ENCODE results near the gene TMEM229A. TPM values are rescaled to one million over a fixed set of nuclear protein-coding genes. Genes with fewer than 3 reads are reported as not detected.
"Not testable (repeated sequence)": the region's sequence is repeated elsewhere in the genome, so short reads cannot be mapped to it uniquely, and the experiment has no call there.

Gene TMEM229A
- not detected in 2 replicates for total RNA-seq

DNA sequence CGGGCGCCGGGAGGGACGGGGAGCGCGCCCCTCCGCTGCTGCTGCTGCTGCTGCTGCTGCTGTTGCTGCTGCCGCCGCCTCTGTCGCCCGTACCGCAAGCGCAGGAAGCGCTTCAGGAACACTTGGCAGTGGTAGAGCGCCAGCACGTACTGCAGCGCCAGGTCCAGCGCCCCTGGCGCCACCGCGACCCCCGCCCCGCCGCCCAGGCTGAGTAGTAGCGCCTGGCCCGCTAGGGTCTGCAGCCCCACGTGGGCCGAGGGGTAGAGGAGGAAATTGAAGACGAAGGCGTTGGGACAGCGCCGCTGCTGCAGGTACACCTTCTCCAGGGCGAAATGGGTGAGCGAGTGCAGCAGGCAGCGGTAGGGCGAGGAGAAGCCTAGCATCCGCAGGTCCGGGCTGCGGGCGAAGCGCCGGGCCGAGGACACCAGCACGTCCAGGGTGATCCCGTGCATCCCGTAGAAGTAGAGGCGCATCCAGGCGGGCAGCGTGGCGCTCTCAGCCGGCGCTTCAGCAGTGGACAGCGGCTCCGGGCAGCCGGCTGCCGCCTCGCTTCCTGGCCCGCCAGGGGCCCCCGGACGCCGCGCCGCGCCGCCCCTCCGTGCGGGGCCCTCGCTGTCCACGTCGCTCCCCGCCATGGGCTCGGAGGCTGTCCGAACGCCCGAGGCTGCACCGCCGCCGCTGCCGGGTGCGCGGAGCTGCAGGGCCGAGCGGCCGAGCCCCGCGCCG lies at the start of gene TMEM229A:
Gene TMEM229A (minus strand): TSS at position 699 of the 726 bp plus-strand sequence. CDS start 64 bp downstream, at position 635.
- intact Hi-C loops (cut with micrococcal nuclease): no loop called here

DNA sequence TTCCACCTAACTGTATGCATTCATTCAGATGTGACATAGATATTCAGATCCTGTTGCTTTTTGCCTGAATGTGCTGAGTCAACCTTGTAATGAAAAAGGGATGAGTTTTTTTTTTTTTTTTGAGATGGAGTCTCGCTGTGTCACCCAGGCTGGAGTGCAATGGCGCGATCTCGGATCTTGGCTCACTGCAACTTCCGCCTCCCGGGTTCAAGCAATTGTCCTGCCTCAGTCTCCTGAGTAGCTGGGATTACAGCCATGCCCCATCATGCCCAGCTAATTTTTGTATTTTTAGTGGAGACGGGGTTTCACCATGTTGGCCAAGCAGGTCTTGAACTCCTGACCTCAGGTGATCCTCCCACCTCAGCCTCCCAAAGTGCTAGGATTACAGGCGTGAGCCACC lies 49.4 kb upstream of the TMEM229A start:
- intact Hi-C loops (cut with micrococcal nuclease): not testable (repeated sequence)

DNA sequence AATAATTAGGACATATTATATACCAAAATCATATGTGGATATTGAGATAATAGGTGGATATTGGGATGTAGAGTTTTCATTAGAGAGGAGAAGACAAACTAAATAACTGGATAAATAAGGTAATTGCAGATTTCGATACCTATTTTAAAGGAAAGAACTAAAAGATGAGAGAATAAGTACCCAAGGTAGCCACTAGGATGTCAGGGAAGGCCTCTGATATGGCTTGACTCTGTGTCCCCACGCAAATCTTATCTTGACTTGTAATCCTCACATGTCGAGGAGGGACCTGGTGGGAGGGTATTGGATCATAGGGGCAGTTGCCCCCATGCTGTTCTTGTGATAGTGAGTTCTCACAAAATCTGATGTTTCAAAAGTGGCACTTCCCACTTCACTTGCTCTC lies 44.7 kb upstream of the TMEM229A start:
- intact Hi-C loops (cut with micrococcal nuclease): no loop called here

DNA sequence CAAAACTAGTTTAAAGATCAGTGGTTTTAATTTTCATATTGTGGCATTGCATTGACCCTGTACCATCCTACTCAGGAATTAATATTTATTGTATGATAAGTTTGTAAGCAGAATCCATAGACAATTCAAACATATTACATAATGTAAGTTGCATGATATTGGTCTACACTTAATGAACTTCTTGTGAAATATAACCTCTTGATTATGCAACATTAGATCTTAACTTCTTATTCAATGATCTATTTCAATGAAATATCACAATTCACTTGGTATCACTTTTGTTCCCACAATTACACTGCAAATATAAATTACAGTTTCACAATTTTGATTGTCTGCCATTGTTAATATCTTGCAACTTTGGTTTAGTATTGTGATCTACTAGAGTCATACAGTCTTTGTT lies 44.0 kb upstream of the TMEM229A start:
- intact Hi-C loops (cut with micrococcal nuclease): no loop called here

DNA sequence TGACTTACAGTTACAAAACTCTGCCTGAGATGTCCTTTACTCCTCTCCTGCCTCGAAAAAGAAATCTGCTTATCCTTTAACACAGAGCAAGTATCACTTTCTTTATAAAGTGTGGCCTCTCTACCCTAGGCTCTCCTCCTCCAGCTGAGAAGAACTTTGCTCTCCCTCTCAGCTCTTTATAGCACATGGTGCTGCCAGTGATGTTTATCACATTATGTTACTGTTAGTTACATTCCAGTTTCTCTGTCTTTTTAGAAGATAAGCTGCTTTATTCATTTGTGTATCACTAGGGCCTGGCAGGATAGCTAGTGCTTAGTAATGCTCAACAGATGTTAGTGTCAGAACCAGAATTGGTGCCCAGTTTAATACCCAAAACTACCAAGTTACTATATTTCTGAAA lies 41.1 kb upstream of the TMEM229A start:
- intact Hi-C loops (cut with micrococcal nuclease): no loop called here

DNA sequence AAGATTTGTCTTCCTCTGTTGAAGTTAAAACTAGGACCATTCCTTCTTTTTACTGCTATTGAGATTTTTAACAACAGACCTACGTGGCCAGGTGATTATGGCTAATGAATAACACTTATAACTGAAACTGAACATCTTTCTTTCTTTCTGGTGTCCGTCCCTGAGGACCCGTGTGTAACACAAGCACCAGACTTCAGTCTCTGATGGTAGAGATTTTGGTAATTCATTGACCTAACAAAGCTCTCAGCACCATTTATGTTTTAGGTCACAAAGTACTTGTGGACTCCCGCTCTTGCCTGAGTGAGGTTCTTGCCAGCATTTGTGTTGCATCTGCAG lies 40.4 kb upstream of the TMEM229A start:
- intact Hi-C loops (cut with micrococcal nuclease): no loop called here

DNA sequence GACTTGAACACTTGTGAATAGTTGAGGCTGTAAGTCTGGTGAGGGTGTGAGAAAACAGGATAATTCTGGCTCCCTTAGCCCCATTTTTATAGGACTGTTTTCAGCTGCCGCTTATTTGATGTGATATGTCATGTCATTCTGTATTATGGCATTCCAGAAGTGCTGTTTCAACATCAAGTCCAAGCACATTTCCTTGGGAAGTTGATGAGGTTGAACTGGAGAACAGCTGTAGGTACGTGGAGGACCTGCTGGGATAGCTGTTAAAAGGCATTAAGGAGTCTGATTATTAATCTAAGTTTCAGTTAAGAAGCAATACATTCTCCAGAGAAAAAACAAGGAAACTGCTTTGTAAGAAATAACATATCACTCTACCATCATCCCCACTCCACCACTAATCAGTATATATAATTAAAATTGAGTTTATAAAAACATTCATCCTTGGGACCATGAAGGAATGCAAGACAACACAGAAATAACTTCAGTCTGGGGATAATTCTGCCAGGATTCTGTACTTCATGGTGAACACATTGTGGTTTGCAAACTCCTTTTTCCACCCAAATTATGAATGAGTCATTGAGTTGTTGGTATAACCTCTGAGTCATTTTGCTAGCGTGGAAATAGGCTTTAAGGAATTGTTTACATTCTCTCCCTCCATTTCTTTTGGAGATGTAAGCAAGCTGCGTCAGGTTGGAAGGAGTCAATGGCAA lies 39.9 kb upstream of the TMEM229A start:
- intact Hi-C loops (cut with micrococcal nuclease): no loop called here

DNA sequence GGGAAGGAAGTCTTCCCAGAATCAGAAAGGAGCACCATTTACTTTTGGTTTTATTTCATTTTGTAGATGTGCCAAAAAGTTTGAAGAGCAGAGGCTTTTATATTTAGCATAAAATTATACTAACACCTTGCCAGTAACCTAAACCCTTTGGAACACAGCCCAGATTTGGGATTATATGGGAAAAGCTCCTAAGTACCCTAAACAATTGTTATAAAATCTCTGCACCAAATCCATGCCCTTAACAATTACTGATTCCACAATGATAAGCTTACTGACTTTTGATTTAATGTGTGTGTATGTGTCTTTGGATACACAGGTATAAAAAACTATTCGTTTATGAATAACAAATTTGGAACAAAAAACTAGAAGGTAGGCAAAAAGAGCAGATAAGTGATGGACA lies 39.0 kb upstream of the TMEM229A start:
- intact Hi-C loops (cut with micrococcal nuclease): no loop called here

DNA sequence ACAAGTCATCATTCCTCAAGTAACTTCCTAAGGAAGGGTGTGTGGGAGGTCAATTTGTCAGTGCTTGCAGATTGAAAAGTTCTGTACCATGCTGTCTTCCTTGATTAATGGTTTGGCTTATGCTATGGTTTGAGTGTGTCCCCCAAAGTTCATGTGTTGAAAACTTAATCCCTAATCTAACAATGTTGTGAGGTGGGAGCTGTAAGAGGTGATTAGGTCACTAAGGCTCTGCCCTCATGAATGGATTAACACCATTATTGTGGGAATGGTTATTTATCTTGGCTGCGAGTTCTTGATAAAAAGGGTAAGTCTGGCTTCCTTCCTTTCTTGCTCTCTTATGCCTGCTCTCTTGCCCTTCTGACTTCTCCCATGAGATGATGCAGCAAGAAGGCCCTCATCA lies 29.3 kb upstream of the TMEM229A start:
- intact Hi-C loops (cut with micrococcal nuclease): no loop called here

DNA sequence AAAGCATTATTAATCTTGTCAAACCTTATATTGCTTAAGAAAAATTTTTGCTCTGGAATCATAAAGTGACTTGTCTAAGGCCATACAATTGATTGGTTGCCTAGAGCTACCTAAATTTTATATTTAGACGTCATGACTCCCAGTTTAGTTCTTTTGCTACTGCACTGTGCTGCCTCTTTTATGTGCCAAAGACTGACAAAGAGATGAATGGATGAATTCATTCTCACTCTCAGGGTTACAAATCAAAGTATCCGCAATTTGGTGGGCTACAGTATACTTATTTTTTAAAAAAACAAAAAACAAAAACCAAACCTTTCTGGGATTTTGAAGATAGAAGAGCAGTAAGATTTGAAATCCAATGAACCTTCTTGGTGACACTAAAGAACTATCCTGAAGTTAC lies 27.7 kb upstream of the TMEM229A start:
- intact Hi-C loops (cut with micrococcal nuclease): no loop called here

DNA sequence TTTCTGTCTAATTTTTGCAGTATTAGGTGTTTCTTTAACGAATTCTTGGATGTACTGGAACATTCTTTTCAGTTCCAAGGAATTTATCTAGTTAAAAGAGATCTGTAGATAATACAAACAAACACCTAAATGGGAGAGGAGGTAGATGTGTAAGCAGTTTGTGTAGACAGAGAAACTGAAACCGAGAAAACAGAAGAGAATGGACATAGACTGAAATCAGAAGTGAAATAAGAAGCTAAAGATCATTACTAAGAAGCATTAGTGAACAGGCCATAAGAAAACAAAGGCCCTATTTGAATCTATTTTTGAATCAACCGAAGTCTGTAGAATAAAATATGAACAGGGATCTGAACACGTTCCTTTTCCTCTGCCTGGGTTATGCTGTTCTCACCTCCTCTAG lies 26.5 kb upstream of the TMEM229A start:
- intact Hi-C loops (cut with micrococcal nuclease): no loop called here

DNA sequence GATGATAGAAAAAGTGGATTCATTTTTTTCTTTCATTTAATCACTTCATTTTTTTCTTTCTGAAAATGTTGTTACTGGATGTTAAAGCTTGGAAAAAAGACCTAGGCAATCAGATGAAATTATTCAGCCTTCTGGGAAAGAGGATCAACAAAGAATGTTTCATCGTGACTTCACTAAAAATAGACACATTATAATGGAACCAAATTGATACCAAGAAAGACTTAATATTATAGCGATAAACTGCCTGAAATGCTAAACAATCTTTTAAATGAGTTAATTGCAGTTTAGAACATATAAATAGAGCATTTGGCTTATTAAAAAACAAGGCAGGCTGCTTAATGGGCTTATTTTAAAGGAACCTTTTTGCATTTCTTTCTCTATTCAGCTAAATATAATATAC lies 25.6 kb upstream of the TMEM229A start:
- intact Hi-C loops (cut with micrococcal nuclease): no loop called here

DNA sequence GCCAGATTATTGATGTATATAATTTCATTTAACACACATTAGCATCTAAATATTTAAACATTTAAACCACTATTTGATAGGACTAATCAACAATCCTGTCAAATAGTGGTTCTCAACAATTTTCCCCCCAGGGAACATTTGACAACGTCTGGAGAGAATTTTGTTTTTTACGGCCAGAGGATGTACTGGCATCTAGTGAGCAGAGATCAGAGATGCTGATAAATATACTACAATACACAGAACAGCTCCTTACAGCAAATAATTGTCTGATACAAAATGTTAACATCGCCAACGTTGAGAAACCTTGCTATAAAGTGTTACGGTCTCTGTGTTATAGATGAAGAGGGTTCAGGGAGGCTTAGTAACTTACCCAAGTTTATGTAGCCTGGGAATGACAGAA lies 25.0 kb upstream of the TMEM229A start:
- intact Hi-C loops (cut with micrococcal nuclease): no loop called here

DNA sequence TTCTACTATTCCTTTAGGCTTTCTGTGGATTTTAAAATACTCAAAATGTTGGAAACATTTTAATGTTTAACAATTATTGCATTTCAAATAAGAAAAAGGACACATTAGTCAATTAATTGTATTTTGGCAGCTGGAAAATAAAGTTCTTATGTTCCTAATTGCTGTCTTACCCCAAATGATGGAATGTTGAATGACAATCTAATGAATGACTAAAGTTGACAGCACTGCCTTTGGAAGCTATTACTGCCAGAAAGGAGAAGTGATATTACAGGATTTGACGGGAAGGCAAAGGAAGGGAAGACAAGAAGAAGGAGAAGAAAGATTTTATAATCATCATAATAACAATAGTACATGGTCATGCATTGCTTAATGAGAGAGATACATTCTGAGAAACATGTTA lies 23.4 kb upstream of the TMEM229A start:
- intact Hi-C loops (cut with micrococcal nuclease): no loop called here

DNA sequence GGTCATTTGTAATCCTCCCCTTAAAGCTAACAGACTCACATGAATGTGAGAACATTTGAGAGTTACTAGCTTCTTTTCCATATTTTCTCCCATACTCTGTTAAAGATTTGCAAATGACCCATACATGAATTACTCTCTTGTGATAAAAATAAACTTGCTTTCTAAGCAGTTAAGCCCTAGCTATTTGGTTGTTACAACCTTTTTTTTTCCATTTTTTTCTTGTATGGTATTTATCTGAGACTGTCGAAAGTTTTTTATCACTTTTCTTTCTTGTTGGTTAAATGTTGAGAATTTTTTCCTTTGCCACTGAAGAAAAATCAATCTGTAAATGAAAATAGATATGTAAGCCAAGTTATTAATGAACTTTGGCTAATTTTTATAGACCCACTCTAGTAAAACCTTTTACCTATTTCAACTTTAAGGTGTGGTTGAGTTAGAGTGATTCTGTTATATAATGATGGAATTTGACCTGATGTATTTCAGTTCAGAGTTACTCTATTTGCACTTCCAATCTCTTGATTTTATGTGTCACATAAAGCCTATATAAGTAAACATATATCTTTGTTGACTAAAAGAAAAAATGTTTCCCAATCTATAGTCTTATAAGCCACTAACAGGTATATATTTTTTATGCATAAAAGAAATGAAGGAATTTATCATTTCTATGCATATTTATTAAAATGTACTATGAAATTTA lies 19.0 kb upstream of the TMEM229A start:
- intact Hi-C loops (cut with micrococcal nuclease): no loop called here

DNA sequence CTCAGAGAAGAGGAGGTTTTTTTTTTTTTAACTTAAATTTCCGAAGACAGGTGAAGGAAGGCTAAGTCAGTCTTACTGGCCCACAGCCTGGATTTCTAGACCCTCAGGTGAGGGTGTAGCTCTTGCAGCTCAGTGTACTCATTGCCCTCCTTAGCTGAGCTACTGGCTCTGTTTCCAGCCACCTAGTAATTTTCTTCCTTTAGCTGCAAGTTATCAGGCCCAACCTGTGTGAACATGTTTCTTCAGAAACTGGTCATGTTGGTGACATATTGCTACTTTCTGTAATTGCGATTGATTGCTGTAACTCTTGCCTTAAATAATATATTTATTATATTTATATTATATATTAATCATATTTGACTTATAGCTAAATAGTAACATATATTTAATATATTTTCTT lies 10.0 kb upstream of the TMEM229A start:
- intact Hi-C loops (cut with micrococcal nuclease): no loop called here

DNA sequence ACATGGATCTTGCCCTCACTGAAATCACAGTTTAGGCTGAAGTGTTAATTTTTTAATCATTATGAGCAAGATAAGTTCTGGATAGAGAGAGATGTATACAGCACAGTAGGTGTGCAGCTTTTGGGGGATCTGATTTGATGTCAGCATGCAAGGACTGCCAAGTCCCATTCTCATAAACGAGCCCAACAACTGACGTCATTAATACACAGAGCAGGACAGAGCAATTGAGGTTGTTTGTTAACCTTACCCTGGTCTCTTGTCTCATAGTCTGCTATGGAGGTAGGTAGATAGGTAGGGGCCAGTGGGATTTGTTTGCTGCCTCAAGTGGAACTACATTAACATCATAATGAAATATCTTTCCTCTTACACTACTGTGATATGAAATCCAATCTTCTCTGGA lies 8.6 kb upstream of the TMEM229A start:
- intact Hi-C loops (cut with micrococcal nuclease): no loop called here

DNA sequence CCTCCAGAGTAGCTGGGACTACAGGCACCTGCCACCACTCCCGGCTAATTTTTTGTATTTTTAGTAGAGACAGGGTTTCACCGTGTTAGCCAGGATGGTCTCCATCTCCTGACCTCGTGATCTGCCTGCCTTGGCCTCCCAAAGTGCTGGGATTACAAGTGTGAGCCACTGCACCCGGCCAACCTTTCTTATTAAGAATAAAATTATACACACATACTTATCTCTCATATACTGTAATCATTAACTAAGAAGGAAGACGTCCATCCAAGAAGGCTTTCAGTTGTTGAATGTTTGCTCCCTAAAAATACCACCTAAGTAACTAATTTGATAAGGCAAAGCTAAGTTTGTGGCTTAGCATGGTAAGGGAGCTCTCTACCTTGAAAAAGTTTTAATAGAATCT lies 5.0 kb upstream of the TMEM229A start:
- intact Hi-C loops (cut with micrococcal nuclease): not testable (repeated sequence)

DNA sequence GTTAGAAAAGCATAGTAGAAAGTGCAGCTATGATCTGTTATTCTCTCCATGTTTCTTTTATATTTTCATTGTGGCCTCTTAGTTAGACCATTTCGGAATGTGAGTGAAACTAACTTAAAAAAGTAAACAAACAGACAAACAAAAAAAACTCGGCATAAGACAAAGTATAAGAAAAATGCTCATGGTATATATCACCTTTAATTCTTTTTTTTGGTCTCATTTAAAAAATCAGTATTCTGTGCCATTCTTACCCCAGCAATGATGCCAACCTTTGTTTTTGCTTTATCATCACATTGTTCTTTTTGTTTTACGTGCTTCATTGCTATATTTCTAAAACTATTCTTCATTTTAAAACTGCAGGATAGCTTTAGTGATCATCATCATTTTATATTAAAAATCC lies 2.8 kb upstream of the TMEM229A start:
- intact Hi-C loops (cut with micrococcal nuclease): no loop called here

DNA sequence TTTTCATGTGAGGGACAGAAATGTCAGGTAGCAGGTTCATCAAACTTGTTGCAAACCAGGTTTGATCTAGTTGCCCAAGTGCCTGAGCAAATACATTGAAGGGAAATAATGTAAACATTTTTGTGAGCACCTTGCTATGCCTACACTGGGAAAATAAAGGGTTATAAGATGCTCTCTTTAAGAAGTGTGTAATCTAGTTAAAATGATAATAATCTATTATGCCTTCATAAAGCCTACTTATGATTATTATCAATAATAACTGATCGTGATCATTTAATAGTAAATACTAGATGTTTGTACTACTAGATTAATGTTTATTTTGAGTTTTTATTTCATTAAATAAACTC lies 1.9 kb upstream of the TMEM229A start:
- intact Hi-C loops (cut with micrococcal nuclease): no loop called here

DNA sequence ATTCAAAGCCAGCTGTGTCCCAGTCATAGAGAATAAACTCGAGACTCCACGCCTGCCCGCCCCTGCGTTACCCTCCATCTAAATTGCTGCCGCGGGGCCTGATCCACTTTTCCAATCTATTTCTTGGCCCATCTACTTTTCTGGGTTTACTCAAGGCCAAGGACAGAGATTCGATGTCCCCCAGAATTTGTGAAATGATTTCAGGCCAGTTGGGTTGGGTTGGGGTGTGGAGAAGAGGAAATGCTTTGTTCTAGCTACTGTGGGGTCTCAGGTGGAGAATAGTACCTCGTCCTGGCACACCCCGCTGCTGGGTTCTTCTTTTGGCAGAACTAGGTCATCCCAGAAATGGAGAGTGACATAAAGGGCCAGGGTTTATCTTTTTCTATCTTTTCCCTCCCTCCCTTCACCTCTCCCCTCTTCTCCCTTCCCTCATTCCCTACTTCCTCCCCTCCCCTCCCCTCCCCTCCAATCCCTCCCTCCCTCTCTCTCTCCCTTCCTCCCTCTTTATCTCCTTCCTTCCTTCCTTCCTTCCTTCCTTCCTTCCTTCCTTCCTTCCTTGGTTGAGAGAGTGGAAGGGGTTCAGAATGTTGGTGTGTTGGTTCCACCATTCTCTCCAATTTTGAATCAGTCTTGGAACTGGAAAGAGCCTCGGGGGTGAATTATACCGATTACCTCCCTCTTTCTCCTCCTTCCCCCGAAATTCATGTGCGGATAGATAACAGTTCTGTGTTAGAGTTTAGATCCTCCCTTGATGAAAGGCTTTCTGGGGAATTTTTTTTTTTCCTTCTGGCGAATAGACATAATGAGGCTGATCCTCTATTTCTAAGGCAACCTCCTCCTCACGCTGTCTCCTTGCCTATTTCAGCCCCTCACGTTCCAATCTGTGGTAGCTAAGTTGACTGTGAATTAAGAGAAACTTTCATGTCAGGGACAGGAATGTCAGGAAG lies 1.2 kb upstream of the TMEM229A start:
- intact Hi-C loops (cut with micrococcal nuclease): no loop called here
